Right lung (tissue), 5 donors: ENCODE results near the gene EPYC. TPM values are rescaled to one million over a fixed set of nuclear protein-coding genes. Genes with fewer than 3 reads are reported as not detected.

Experiments used
- polyA plus RNA-seq, 5 donors: library from polyadenylated mRNA; unstranded; fragments of 120-200 nt; gene quantifications; one replicate each; pipeline versions ENCODE4 v1.2.1 to v1.2.3, GENCODE V29; 2013; ENCODE audit warnings: inconsistent platforms in 1 of 5, low replicate concordance in 1 of 5; ENCODE audit not compliant: insufficient read length in 5 of 5, insufficient read depth in 1 of 5

EPYC gene
- polyA plus RNA-seq, 5 donors = 0.12 to 0.28 TPM; not detected in 3

Other genes with a start within 250 kb of the EPYC start
- not detected for gene CCER1, start 49.8 kb downstream of the EPYC start, polyA plus RNA-seq
- gene KERA, start 53.1 kb upstream of the EPYC start, polyA plus RNA-seq = 1 to 10 TPM in 1 of 5 donors, under 1 TPM in 4; 0.09 to 1.4 (median 0.17) TPM
- 1,000 to 10,000 TPM in 1 of 5 donors, 100 to 1,000 TPM in 4; 639 to 1,274 (median 945) TPM for gene LUM, start 106.5 kb upstream of the EPYC start, polyA plus RNA-seq
- 1,000 to 10,000 TPM; 1,637 to 2,288 (median 1,997) TPM for gene DCN, start 177.8 kb upstream of the EPYC start, polyA plus RNA-seq